Fibroblast of mammary gland (primary cell): ENCODE data around the gene FRZB.
"Not testable (repeated sequence)": the region's sequence is repeated elsewhere in the genome, so short reads cannot be mapped to it uniquely, and the experiment has no call there.

ENCODE experiments used
- DNase-seq: peaks from one replicate; pipeline ENCODE4 v3.0.0-alpha.2; 2010; ENCODE audit warnings: low read depth
- H3K4me3 ChIP-seq: 2 replicates; pipeline ENCODE4 v1.5.1; 2011; ENCODE audit warnings: low read depth, mild to moderate bottlenecking, low read length, moderate library complexity; ENCODE audit not compliant: control insufficient read depth
- CTCF ChIP-seq: conservative IDR thresholded peaks from 2 replicates; pipeline ENCODE4 v1.5.1; 2011; ENCODE audit warnings: low read depth, low read length, inconsistent platforms; ENCODE audit not compliant: control insufficient read depth, insufficient read depth

Gene FRZB

GRCh38 chr2:182898718-182899117, 32.3 kb upstream of the FRZB start:
- no peak overlapping the region for H3K4me3 ChIP-seq
- no peak for TF ChIP-seq CTCF

DNA sequence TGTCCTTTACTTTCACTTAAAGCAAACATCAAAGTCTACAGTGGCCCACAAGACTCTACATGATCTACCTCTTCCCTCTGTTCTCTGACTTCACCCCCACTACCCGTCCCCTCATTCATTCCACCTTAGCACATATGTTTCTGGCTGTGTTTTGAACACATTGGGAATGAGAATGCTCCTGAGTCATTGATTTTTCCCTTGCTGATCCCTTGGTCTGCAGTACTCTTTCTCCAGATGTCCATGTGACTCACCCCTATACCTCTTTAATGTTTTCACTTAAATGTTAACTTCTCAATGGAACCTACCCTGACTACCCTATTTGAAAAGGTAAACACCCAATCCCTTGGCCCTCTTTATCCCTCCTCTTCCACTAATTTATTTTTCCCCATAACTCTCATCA, 30.7 kb upstream of the FRZB start:
- no peak for TF ChIP-seq CTCF
- H3K4me3 ChIP-seq = no peak overlapping the region
- DNase-seq = peak; percentile 91

More at GRCh38 chr2:182898718-182899117, 32.3 kb upstream of the FRZB start:
- no peak for DNase-seq

GRCh38 chr2:182895798-182896197, 29.4 kb upstream of the FRZB start:
- no peak for TF ChIP-seq CTCF
- DNase-seq = no peak
- H3K4me3 ChIP-seq = no peak overlapping the region

DNA sequence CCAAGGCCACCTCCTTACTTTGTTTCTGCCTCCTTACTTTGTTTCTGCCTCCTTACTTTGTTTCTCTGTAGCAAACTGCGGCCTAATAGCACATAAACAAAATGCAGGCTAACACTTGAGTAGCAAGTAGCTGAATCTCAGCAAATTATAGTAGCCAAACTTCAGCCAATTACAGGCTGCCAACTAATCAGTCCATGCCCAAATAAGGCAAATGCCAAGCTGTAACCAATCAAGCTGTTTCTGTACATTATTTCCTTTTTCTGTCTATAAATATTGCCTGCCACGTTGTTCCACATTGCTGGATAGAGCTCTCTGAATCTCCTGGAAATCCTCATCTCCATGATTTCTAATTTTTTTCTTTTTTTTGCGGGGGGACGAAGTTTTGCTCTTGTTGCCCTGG, 28.7 kb upstream of the FRZB start:
- DNase-seq = no peak
- no peak overlapping the region for H3K4me3 ChIP-seq
- no peak for TF ChIP-seq CTCF

GRCh38 chr2:182894174-182894573, 27.7 kb upstream of the FRZB start:
- no peak for DNase-seq
- TF ChIP-seq CTCF = no peak
- H3K4me3 ChIP-seq = no peak overlapping the region

GRCh38 chr2:182893666-182894065, 27.2 kb upstream of the FRZB start:
- no peak for DNase-seq
- H3K4me3 ChIP-seq = no peak overlapping the region
- TF ChIP-seq CTCF = no peak

DNA sequence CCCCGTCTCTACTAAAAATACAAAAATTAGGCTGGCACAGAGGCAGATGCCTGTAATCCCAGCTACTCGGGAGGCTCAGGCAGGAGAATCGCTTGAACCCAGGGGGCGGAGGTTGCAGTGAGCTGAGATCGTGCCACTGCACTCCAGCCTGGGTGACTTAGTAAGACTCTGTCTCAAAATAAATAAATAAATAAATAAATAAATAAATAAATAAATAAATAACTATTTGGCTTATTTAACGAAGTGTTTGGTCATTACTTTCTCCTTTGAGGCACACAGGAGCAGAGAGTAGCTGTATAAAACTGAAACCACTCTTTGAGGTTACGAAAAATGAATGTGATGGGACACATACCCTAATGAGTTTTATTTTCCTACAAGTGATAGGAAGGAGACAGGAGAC, 26.6 kb upstream of the FRZB start:
- not testable (repeated sequence) for H3K4me3 ChIP-seq, DNase-seq
